Suprapubic skin (tissue), 4 donors: Measurements from ENCODE around the gene NTSR1. TPM values are rescaled to one million over a fixed set of nuclear protein-coding genes. Genes with fewer than 3 reads are reported as not detected.

Experiments used
- DNase-seq, 2 donors: peaks; one replicate each; pipeline ENCODE4 v3.0.0-alpha.2; 2019; ENCODE audit warnings: low spot score in 2 of 2
- H3K27ac ChIP-seq: fragments of 200-600 bp; sonication (generic); one replicate; pipeline ENCODE4 v1.5.1; 2019
- H3K27me3 ChIP-seq: fragments of 200-600 bp; sonication (generic); one replicate; pipeline ENCODE4 v1.5.1; 2019
- H3K36me3 ChIP-seq: fragments of 200-600 bp; sonication (generic); one replicate; pipeline ENCODE4 v1.5.1; 2019
- H3K4me1 ChIP-seq: fragments of 200-600 bp; sonication (generic); one replicate; pipeline ENCODE4 v1.5.1; 2019
- H3K4me3 ChIP-seq: fragments of 200-600 bp; sonication (generic); one replicate; pipeline ENCODE4 v1.5.1; 2019; ENCODE audit warnings: mild to moderate bottlenecking
- H3K9me3 ChIP-seq: fragments of 200-600 bp; sonication (generic); one replicate; pipeline ENCODE4 v1.5.1; 2019
- EP300 ChIP-seq: sonication (generic); formaldehyde crosslinking; IDR thresholded peaks from one replicate; pipeline ENCODE4 v1.6.1; 2017; ENCODE audit warnings: antibody characterized with exemption
- POLR2A ChIP-seq, 2 donors: fragments of 450-650 bp; IDR thresholded peaks; one replicate each; pipeline ENCODE4 v1.6.1; 2017; ENCODE audit warnings: antibody characterized with exemption in 2 of 2, mild to moderate bottlenecking in 2 of 2, moderate library complexity in 2 of 2
- POLR2AphosphoS5 ChIP-seq, 3 donors: sonication (generic); formaldehyde crosslinking; IDR thresholded peaks; one replicate each; pipeline ENCODE4 v1.6.1; 2017; ENCODE audit warnings: antibody characterized with exemption in 3 of 3
- WGBS: methylation state at CpG from one replicate; pipeline ENCODE4 v1.1.5; 2018; 5-methylcytosine and 5-hydroxymethylcytosine counted together
- total RNA-seq, 4 donors: library from RNA; depleted of rRNA; stranded (reverse); fragments of >200 nt; gene quantifications; one replicate each; pipeline ENCODE4 v1.1.0, GENCODE V29; 2016
- TF ChIP-seq, protein P1 (sequence below), 2 donors: fragments of 200-600 bp in 1 of 2; fragments of 450-650 bp in 1 of 2; sonication (generic) in 1 of 2; IDR thresholded peaks; one replicate each; pipeline ENCODE4 v1.5.1; 2016 to 2019; ENCODE audit warnings: antibody characterized with exemption in 2 of 2, mild to moderate bottlenecking in 1 of 2, moderate library complexity in 1 of 2

NTSR1 gene
- total RNA-seq, 4 donors from 2014 or later, result 0.16 to 0.55 TPM; not detected in 2

DNA sequence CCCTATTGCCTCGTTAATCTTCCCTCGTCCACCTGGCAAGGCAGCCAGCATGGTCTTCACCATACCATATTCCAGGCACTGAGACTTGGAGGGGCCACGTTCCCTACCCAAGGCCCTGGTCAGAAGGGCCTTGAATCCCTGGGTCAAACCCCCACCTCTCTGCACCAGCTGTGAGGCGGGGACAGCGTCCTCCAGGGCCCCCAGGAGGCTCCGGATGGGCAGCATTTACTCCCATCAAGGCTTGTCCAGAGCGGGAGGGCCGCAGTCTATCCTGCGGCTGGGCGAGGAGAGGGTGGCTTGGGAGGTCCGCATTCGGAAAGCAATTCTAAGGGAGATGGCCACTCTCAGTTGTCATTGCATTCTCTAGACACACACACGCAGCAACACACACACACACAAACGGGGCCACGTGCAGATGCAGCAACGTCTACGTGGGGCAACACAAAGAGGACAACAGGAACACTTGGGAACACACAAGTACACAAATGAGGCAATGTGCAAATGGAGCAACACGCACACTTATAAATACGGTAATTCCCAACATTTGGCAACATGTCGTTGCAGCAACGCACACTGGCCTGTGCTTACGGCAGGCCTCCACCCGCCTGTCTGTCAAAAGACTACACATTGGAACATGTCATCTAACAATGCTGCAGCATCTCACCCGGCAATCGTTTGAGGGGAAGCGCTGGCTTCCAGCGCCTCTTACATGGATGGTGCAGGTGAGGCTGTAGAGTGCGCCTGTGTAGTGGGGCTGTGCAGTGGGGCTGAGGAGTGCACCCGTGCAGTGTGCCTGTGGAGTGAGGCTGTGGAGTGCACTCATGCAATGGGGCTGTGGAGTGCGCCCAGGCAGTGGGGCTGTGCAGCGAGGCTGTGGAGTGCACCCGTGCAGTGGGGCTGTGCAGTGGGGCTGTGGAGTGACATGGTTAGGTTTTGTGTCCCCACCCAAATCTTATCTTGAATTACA lies 12.9 kb upstream of the NTSR1 start:
- WGBS, result 76% methylated on average over 27 of the region's 32 CpGs
- H3K4me1 ChIP-seq, result no peaks in the 10 kb centered on the region
- peaks cover 73% of the 10 kb centered on the region for H3K27me3 ChIP-seq

GRCh38 chr20:62696434-62696957 lies 12.1 kb upstream of the NTSR1 start:
- 70% methylated on average over 15 of the region's 16 CpGs for WGBS
- no peaks in the 10 kb centered on the region for H3K4me1 ChIP-seq
- DNase-seq, result no peak
- H3K27ac ChIP-seq, result no peak overlapping the region
- no peak overlapping the region for H3K4me3 ChIP-seq
- H3K36me3 ChIP-seq, result no peaks in the 10 kb centered on the region
- no peaks in the 10 kb centered on the region for H3K9me3 ChIP-seq
- H3K27me3 ChIP-seq, result peaks cover 79% of the 10 kb centered on the region
- TF ChIP-seq POLR2AphosphoS5 (IDR thresholded peaks at IDR 0.05) (no peak), POLR2A (IDR thresholded peaks at IDR 0.05) (no peak), EP300 (no peak)
- TF ChIP-seq, protein P1, sequence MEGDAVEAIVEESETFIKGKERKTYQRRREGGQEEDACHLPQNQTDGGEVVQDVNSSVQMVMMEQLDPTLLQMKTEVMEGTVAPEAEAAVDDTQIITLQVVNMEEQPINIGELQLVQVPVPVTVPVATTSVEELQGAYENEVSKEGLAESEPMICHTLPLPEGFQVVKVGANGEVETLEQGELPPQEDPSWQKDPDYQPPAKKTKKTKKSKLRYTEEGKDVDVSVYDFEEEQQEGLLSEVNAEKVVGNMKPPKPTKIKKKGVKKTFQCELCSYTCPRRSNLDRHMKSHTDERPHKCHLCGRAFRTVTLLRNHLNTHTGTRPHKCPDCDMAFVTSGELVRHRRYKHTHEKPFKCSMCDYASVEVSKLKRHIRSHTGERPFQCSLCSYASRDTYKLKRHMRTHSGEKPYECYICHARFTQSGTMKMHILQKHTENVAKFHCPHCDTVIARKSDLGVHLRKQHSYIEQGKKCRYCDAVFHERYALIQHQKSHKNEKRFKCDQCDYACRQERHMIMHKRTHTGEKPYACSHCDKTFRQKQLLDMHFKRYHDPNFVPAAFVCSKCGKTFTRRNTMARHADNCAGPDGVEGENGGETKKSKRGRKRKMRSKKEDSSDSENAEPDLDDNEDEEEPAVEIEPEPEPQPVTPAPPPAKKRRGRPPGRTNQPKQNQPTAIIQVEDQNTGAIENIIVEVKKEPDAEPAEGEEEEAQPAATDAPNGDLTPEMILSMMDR (IDR thresholded peaks at IDR 0.05), result no peak

More for the DNA sequence above, 12.9 kb upstream of the NTSR1 start:
- H3K9me3 ChIP-seq, result no peaks in the 10 kb centered on the region
- H3K36me3 ChIP-seq, result no peaks in the 10 kb centered on the region
- no peak overlapping the region for H3K4me3 ChIP-seq
- DNase-seq, result no peak
- H3K27ac ChIP-seq, result no peak overlapping the region
- TF ChIP-seq POLR2A (IDR thresholded peaks at IDR 0.05) (no peak), POLR2AphosphoS5 (IDR thresholded peaks at IDR 0.05) (no peak), EP300 (no peak)
- TF ChIP-seq, protein P1 (IDR thresholded peaks at IDR 0.05), result no peak

- WGBS, result 68% methylated on average over 5 of the region's 10 CpGs
- Histone ChIP-seq H3K27ac (no peak overlapping the region), H3K4me3 (no peak overlapping the region), H3K4me1 (no peaks in the 10 kb centered on the region), H3K36me3 (no peaks in the 10 kb centered on the region), H3K27me3 (peaks cover 79% of the 10 kb centered on the region), H3K9me3 (no peaks in the 10 kb centered on the region)
- no peak for TF ChIP-seq EP300
- no peak for TF ChIP-seq POLR2A (IDR thresholded peaks at IDR 0.05)
- no peak for DNase-seq
Observed at GRCh38 chr20:62696989-62697388, 11.6 kb upstream of the NTSR1 start.

DNA sequence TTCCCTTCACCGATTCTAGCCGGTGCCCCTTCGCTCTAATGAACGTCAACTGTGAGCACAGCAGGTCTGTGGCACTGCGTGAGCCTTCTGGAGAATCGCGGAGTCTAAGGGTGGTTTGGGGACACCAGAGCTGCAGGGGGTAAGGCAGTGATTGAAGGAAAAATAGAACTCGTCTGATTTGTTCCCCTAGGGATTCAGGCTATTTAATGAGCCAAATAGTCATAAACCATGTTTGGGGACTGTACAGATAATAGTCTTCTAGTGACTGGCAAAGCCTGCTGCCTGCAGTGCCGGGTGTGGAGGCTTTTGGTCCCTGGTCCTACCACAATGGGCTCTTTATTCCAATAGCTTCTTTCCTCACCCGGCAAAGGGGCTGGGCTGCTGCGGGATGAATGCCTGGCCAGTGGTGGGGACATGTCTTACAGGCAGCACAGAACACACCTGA lies 11.1 kb upstream of the NTSR1 start:
- TF ChIP-seq EP300 (no peak), POLR2A (IDR thresholded peaks at IDR 0.05) (no peak), POLR2AphosphoS5 (IDR thresholded peaks at IDR 0.05) (no peak)
- TF ChIP-seq, protein P1 (IDR thresholded peaks at IDR 0.05), result no peak
- Histone ChIP-seq H3K4me1 (no peaks in the 10 kb centered on the region), H3K9me3 (no peaks in the 10 kb centered on the region), H3K27me3 (peaks cover 81% of the 10 kb centered on the region), H3K36me3 (no peaks in the 10 kb centered on the region), H3K27ac (no peak overlapping the region), H3K4me3 (no peak overlapping the region)
- DNase-seq, result no peak
- 86% methylated on average over 11 of the region's 11 CpGs for WGBS

- H3K36me3 ChIP-seq, result no peaks in the 10 kb centered on the region
- no peak for TF ChIP-seq POLR2AphosphoS5 (IDR thresholded peaks at IDR 0.05)
- TF ChIP-seq POLR2A (IDR thresholded peaks at IDR 0.05), result no peak
- TF ChIP-seq EP300, result no peak
- TF ChIP-seq, protein P1 (IDR thresholded peaks at IDR 0.05), result no peak
- WGBS, result 97% methylated on average over 12 of the region's 14 CpGs
- peaks cover 73% of the 10 kb centered on the region for H3K27me3 ChIP-seq
- H3K4me1 ChIP-seq, result peaks cover 6% of the 10 kb centered on the region
- no peak for DNase-seq
- H3K4me3 ChIP-seq, result no peak overlapping the region
- H3K9me3 ChIP-seq, result no peaks in the 10 kb centered on the region
- H3K27ac ChIP-seq, result no peak overlapping the region
Observed at GRCh38 chr20:62698231-62698630, 10.4 kb upstream of the NTSR1 start.
